ENCODE data around the gene TNPO2.

Gene TNPO2

GRCh38 chr19:12711187-12711586 lies 12.5 kb downstream of the TNPO2 start:
- TF ChIP-seq CTCF (IDR thresholded peaks at IDR 0.05; ENCODE audit: control extremely low read depth, extremely low read depth, low read depth, missing control alignments), result no peak
- ChIA-PET CTCF (interaction anchor here (1.4 to 1.8 kb wide), 2 partner anchors 23 to 46 kb away, joined by 3 to 4 read pairs; no protein-coding TSS in a partner anchor), POLR2A (no interaction called here)

GRCh38 chr19:12708641-12709040 lies 15.1 kb downstream of the TNPO2 start:
- CTCF ChIA-PET, result interaction anchor here (1.0 to 1.6 kb wide), 7 partner anchors 15 to 139 kb away, joined by 3 to 5 read pairs (median 4); partner anchors contain the start of gene TRIR
- no peak for TF ChIP-seq CTCF (IDR thresholded peaks at IDR 0.05; ENCODE audit: control extremely low read depth, extremely low read depth, low read depth, missing control alignments)
- POLR2A ChIA-PET, result interaction anchor here (0.5 kb wide), 1 partner anchor 27 kb away, joined by 4 read pairs; no protein-coding TSS in a partner anchor
- DNase-seq (ENCODE audit: extremely low spot score), result no peak

More at GRCh38 chr19:12711187-12711586, 12.5 kb downstream of the TNPO2 start:
- DNase-seq (ENCODE audit: extremely low spot score), result no peak

- no peak for TF ChIP-seq CTCF (IDR thresholded peaks at IDR 0.05; ENCODE audit: control extremely low read depth, extremely low read depth, low read depth, missing control alignments)
- ChIA-PET CTCF (interaction anchor here (1.1 kb wide), 1 partner anchor 51 kb away, joined by 3 read pairs; no protein-coding TSS in a partner anchor), POLR2A (no interaction called here)
- DNase-seq (ENCODE audit: extremely low spot score), result no peak
Observed at GRCh38 chr19:12706332-12706718, 17.4 kb downstream of the TNPO2 start.

- CTCF ChIA-PET, result interaction anchor here (1.1 kb wide), 1 partner anchor 52 kb away, joined by 3 read pairs; no protein-coding TSS in a partner anchor
- DNase-seq (ENCODE audit: extremely low spot score), result no peak
- POLR2A ChIA-PET, result no interaction called here
Observed at GRCh38 chr19:12705654-12706331, 17.9 kb downstream of the TNPO2 start.

GRCh38 chr19:12705169-12705568 lies 18.6 kb downstream of the TNPO2 start:
- no peak for TF ChIP-seq CTCF (IDR thresholded peaks at IDR 0.05; ENCODE audit: control extremely low read depth, extremely low read depth, low read depth, missing control alignments)

More at GRCh38 chr19:12705654-12706331, 17.9 kb downstream of the TNPO2 start:
- no peak for TF ChIP-seq CTCF (IDR thresholded peaks at IDR 0.05; ENCODE audit: control extremely low read depth, extremely low read depth, low read depth, missing control alignments)

GRCh38 chr19:12703046-12703445 lies 20.7 kb downstream of the TNPO2 start:
- no peak for TF ChIP-seq CTCF (IDR thresholded peaks at IDR 0.05; ENCODE audit: control extremely low read depth, extremely low read depth, low read depth, missing control alignments)
- POLR2A ChIA-PET, result no interaction called here
- CTCF ChIA-PET, result interaction anchor here (0.7 to 1.1 kb wide), 5 partner anchors 11 to 145 kb away, joined by 3 to 4 read pairs (median 3); no protein-coding TSS in a partner anchor
- DNase-seq (ENCODE audit: extremely low spot score), result no peak

More at GRCh38 chr19:12705169-12705568, 18.6 kb downstream of the TNPO2 start:
- DNase-seq (ENCODE audit: extremely low spot score), result no peak
- ChIA-PET CTCF (no interaction called here), POLR2A (no interaction called here)
